HG02642 (cell line): ENCODE data around the gene RNF225.
"Not testable (repeated sequence)": the region's sequence is repeated elsewhere in the genome, so short reads cannot be mapped to it uniquely, and the experiment has no call there.

Source experiments
- ATAC-seq: cut with Tn5 transposase; IDR thresholded peaks from one replicate; pipeline ENCODE4 v1.9.1; 2021; ENCODE audit warnings: mild to moderate bottlenecking; ENCODE audit not compliant: unreplicated experiment, poor library complexity

Gene RNF225

GRCh38 chr19:58407658-58408151, 12.2 kb downstream of the RNF225 start:
- no peak for ATAC-seq

DNA sequence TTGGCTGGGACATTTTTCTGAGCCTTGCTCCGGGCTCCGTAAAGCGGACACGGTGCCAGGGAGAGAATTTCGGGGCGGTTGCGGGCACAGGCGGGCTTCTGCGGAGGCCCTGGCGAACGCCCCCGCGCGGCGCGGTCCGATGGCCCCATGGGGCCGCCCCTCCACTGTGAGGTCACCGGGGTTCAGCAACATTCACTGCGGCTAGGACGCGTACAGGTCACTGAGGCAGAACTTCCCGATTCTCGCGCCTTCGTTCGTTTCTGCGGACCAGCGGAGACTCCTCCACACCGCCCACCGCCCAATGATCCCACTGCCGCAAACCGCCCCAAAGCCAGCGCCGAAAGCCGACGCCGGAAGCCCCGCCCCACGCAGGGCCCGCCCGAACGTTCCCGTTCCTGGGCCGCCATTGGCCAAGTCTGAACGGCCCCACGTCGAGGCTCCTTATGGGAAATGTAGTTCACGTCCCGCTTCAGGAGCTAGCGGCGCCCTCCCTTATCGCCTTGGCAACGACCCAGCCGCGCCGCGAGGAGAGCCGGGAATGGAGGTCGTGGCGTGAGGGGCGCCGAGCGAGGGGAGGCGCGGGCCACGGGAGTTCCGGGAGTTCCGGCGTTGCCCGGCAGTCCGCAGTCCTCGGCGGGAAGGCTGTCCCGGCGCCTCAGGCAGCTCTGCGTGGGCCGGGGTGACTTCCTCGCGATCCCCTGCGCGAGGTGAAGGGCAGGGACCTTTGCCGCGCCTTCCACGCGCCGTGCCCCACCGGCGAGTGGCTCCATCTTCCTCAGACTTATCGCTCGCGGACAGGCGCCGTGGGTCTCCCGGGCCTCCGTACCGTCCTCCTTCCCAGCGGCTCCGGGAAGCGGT, 12.9 kb downstream of the RNF225 start, which contains the start of gene ZNF584:
TSS of gene ZNF584 (plus strand) at position 498 of the 858 bp plus-strand sequence. CDS start 499 bp downstream, outside the sequence.
- ATAC-seq, result peak; percentile 95

DNA sequence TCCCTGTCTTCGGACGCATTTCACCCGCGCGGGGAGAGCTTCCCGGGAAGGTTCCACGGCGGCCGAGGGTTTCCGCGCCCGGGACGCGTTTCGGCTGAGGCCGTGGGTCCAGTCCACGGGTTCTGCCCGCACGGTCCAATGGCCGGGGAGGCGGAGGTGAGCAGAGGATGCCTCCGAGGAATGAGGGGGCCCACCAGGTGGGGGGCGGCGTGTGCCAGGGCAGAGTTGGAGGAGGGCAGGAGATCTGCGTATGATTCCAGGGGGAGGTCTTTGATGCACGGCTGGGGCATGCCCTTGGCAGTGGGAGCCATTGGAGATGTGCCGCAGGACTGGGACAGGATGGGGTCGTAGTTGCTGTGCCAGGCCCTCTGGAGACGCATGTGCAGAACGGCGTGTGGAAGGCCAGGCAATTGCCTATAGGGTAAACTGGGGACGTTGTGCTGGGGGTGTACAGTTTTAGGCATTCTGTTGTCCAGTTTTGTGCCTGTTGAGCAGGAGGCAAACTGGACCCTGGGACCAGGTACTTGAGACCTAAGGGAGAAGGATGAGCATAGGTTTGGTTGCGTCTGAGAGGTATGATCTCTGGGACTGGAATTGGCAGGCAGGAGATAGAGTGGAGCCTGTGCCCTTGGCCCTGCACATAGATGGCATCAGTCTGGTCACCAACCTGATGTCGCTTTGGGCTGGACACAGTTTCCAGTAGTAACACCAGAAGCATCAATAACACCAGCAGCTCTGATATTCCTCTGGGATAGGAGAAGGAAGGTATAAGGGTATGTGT, 13.7 kb downstream of the RNF225 start:
- peak; percentile 16 for ATAC-seq

- no peak for ATAC-seq
Observed at GRCh38 chr19:58416604-58417003, 21.1 kb downstream of the RNF225 start.

DNA sequence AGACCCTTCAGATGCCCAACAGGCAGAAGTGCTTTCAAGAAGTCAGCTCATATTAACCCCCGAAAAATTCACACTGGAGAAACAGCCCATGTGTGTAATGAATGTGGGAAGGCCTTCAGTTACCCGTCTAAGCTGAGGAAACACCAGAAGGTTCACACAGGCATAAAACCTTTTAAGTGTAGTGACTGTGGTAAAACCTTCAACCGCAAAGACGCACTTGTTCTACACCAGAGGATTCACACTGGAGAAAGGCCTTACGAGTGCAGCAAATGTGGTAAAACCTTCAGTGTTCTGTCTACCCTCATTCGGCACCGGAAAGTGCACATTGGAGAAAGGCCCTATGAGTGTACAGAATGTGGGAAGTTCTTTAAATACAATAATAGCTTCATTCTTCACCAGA, 21.6 kb downstream of the RNF225 start:
- ATAC-seq, result no peak

DNA sequence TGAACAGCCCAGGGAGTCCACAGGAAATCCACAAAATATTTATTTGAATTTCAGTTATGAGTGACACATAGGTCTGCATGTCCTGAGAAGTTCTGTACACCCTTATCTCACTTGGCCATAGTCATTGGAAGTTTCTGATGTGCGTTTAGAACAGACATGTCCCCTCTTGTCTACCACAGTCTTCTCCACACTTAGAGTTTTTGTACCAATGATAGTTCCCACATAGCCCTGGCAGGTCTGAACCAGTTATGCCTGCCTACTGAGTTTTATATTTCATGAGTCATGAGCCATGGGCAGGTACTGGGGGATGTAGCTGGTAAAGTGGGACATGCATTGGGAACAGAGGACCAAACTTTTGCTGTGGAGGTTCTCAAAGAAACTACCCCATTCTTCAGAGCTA, 33.2 kb downstream of the RNF225 start:
- ATAC-seq, result no peak

GRCh38 chr19:58429745-58430144, 34.3 kb downstream of the RNF225 start:
- ATAC-seq, result no peak

GRCh38 chr19:58434217-58434616, 38.8 kb downstream of the RNF225 start:
- ATAC-seq, result no peak

- peak; percentile 96 for ATAC-seq
Observed at GRCh38 chr19:58439576-58440554, 44.4 kb downstream of the RNF225 start, which contains the start of gene ZNF132. ZNF132 (minus strand) TSS chr19:58440153; CDS start chr19:58439821, 332 bp downstream.

DNA sequence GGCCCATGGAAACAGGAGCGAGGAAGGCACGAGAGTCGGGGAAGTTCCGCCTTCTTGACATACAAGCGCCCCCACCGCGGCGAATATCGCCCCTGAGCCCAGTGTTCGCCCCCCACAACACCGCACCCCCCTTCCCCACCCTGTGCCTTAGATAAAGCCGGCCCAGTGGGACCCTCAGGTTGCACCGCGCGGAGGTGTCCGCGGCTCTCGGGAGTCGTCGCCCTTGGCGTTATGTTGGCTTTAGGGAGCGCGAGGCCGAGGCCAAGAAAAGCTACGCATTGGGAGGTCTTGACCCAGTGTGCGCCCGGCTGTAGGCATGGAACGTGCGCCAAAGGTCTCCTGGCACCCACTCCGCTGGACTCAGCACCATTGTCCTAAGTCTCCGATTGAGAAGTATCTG, 45.1 kb downstream of the RNF225 start:
- ATAC-seq, result no peak

DNA sequence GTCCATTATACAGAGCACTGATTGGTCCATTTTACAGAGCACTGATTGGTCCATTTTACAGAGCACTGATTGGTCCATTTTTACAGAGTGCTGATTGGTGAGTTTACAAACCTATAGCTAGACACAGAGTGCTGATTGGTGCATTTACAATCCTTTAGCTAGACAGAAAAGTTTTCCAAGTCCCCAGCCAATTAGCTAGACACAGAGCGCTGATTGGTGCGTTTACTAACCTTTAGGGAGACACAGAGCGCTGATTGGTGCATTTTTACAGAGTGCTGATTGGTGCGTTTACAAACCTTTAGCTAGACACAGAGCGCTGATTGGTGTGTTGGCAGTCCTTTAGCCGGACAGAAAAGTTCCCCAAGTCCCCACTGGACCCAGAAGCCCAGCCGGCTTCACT, 47.5 kb downstream of the RNF225 start:
- not testable (repeated sequence) for ATAC-seq
